ENCODE measurements around the gene NAGS. TPM values are rescaled to one million over a fixed set of nuclear protein-coding genes. Genes with fewer than 3 reads are reported as not detected.

The NAGS gene
- total and polyA plus RNA-seq, 2 donors (not counting 1 experiment from before 2014, with no cell fraction given): 0.66 to 2.2 TPM

DNA sequence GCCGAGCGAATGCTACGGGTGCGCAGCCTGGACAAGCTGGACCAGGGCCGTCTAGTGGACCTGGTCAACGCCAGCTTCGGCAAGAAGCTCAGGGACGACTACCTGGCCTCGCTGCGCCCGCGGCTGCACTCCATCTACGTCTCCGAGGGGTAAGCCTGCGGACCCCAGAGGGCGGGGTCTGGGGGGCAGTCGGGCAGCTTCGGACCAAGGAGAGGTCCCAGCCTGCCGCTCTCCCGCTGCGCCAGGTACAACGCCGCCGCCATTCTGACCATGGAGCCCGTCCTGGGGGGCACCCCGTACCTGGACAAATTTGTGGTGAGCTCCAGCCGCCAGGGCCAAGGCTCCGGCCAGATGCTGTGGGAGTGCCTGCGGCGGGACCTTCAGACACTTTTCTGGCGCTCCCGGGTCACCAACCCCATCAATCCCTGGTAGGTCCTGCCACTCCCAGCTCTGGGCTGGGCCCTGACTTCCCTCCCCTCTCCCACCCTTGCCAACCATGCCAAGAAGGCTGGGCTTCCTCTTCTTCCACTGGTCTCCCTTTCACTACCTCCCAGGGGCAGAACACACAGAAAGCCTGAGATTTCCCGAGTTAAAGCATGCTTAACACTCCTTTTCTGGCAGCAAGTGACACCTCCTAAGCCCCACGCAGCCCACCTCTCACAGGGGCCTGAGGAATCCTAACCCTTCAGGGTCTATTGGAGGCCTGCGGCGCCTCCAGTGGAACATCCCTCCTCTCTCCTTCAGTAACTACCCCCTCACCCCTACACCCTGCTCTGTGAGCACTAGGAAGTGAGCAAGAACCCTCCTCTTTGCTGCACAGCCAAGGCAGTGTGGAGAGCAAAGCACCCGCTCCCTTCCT, 3.2 kb downstream of the NAGS start:
- peaks cover 33% of the 10 kb centered on the region for H3K4me1 Mint-ChIP-seq
- WGBS (ENCODE audit: insufficient coverage): 7% methylated on average over 37 of the region's 37 CpGs
- TF ChIP-seq EZH2 (IDR thresholded peaks at IDR 0.05; ENCODE audit: borderline replicate concordance, insufficient read depth, low read depth, low read length, poor library complexity, severe bottlenecking): no peak
- TF ChIP-seq, protein P1, sequence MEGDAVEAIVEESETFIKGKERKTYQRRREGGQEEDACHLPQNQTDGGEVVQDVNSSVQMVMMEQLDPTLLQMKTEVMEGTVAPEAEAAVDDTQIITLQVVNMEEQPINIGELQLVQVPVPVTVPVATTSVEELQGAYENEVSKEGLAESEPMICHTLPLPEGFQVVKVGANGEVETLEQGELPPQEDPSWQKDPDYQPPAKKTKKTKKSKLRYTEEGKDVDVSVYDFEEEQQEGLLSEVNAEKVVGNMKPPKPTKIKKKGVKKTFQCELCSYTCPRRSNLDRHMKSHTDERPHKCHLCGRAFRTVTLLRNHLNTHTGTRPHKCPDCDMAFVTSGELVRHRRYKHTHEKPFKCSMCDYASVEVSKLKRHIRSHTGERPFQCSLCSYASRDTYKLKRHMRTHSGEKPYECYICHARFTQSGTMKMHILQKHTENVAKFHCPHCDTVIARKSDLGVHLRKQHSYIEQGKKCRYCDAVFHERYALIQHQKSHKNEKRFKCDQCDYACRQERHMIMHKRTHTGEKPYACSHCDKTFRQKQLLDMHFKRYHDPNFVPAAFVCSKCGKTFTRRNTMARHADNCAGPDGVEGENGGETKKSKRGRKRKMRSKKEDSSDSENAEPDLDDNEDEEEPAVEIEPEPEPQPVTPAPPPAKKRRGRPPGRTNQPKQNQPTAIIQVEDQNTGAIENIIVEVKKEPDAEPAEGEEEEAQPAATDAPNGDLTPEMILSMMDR (IDR thresholded peaks at IDR 0.05): no peak
- ChIA-PET POLR2A (no interaction called here), CTCF (interaction anchor here (1.2 to 2.5 kb wide), 2 partner anchors 63 to 116 kb away, joined by 4 to 7 read pairs; partner anchors contain the start of gene HDAC5)
- peak overlapping the region; percentile 95 for H3K4me3 Mint-ChIP-seq
- Histone ChIP-seq H4K20me1 (ENCODE audit: control insufficient read depth, insufficient read depth, low read length, poor library complexity, severe bottlenecking) (no peaks in the 10 kb centered on the region), H3K36me3 (replicated peaks in 1 of 2; ENCODE audit: control extremely low read depth in 1 of 2, control insufficient read depth in 1 of 2, extremely low read depth in 1 of 2, insufficient read depth in 2 of 2, low read length in 1 of 2) (peaks cover 0 to 8% of the 10 kb centered on the region in 2 experiments), H3K27me3 (replicated peaks in 1 of 4; ENCODE audit: control extremely low read depth in 1 of 4, control insufficient read depth in 3 of 4, insufficient read depth in 4 of 4, low read length in 3 of 4) (peaks cover 0 to 28% (median 11%) of the 10 kb centered on the region in 4 experiments), H3K4me3 (ENCODE audit: control extremely low read depth in 1 of 5, extremely low read depth in 1 of 5, insufficient read depth in 1 of 5, low read depth in 2 of 5, low read length in 4 of 5) (peak overlapping the region; percentile 53 to 84 (median 77)), H3K4me1 (ENCODE audit: control insufficient read depth in 2 of 2, insufficient read depth in 2 of 2, low read length in 2 of 2) (peaks cover 37 to 42% of the 10 kb centered on the region in 2 donors), H3K9ac (ENCODE audit: low read length) (peak overlapping the region; percentile 80), H3K79me2 (ENCODE audit: control insufficient read depth, insufficient read depth, low read length) (peaks cover 18% of the 10 kb centered on the region), H2AFZ (ENCODE audit: insufficient read depth, low read depth, low read length, poor library complexity, severe bottlenecking) (peak overlapping the region; percentile 90), H3K27ac (ENCODE audit: low read length in 2 of 2) (peak overlapping the region in 1 of 2 donors; percentile 33), H3K4me2 (replicated peaks; ENCODE audit: low read depth, low read length, poor library complexity, severe bottlenecking) (peak overlapping the region; percentile 100), H3K9me3 (ENCODE audit: control extremely low read depth in 1 of 3, control insufficient read depth in 2 of 3, insufficient read depth in 1 of 3, low read length in 2 of 3) (peaks cover 0 to 19% (median 0%) of the 10 kb centered on the region in 3 donors)
- peaks cover 11% of the 10 kb centered on the region for H3K27me3 Mint-ChIP-seq
- peak; percentile 30 for DNase-seq
- no peaks in the 10 kb centered on the region for H3K9me3 Mint-ChIP-seq (ENCODE audit: insufficient read depth)
- intact Hi-C loops (cut with micrococcal nuclease): loop anchor here (2.0 to 5.0 kb wide), 4 partner anchors 33 to 1140 kb away; partner anchors contain the start of genes DHX8, HEXIM1 and LSM12
- H3K27ac Mint-ChIP-seq: peak overlapping the region; percentile 76
- no peak for ATAC-seq (ENCODE audit: low read depth)

Data from B cell (primary cell).